ENCODE measurements around the gene FHL2.

- TF ChIP-seq EZH2phosphoT487 (IDR thresholded peaks at IDR 0.05; ENCODE audit: borderline replicate concordance, low read depth, low read length): no peak
- TF ChIP-seq, protein P1, sequence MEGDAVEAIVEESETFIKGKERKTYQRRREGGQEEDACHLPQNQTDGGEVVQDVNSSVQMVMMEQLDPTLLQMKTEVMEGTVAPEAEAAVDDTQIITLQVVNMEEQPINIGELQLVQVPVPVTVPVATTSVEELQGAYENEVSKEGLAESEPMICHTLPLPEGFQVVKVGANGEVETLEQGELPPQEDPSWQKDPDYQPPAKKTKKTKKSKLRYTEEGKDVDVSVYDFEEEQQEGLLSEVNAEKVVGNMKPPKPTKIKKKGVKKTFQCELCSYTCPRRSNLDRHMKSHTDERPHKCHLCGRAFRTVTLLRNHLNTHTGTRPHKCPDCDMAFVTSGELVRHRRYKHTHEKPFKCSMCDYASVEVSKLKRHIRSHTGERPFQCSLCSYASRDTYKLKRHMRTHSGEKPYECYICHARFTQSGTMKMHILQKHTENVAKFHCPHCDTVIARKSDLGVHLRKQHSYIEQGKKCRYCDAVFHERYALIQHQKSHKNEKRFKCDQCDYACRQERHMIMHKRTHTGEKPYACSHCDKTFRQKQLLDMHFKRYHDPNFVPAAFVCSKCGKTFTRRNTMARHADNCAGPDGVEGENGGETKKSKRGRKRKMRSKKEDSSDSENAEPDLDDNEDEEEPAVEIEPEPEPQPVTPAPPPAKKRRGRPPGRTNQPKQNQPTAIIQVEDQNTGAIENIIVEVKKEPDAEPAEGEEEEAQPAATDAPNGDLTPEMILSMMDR (conservative IDR thresholded peaks at IDR 0.05; ENCODE audit: low read length): no peak
These were observed 17.7 kb downstream of the FHL2 start for GRCh38 chr2:105381101-105381668.

All from OCI-LY7 (cell line).